Muscle layer of duodenum (tissue), 2 donors: ENCODE measurements around the gene SLF2.

Experiments
- H3K27ac ChIP-seq: one replicate; pipeline ENCODE4 v1.7.0; 2013; ENCODE audit warnings: mild to moderate bottlenecking, low read length
- H3K27me3 ChIP-seq: one replicate; pipeline ENCODE4 v1.7.0; 2013; ENCODE audit warnings: low read depth, mild to moderate bottlenecking, control low read depth, low read length
- H3K36me3 ChIP-seq, 2 donors: one replicate each; pipeline ENCODE4 v1.7.0; 2013; ENCODE audit warnings: low read length in 2 of 2, control low read depth in 1 of 2, mild to moderate bottlenecking in 1 of 2; ENCODE audit not compliant: insufficient read depth in 2 of 2, control insufficient read depth in 1 of 2
- H3K4me1 ChIP-seq, 2 donors: one replicate each; pipeline ENCODE4 v1.7.0; 2013; ENCODE audit warnings: low read length in 2 of 2, mild to moderate bottlenecking in 2 of 2, control low read depth in 1 of 2, moderate library complexity in 1 of 2; ENCODE audit not compliant: insufficient read depth in 2 of 2, control insufficient read depth in 1 of 2
- H3K4me3 ChIP-seq, 2 donors: one replicate each; pipeline ENCODE4 v1.7.0; 2013; ENCODE audit warnings: low read length in 2 of 2, low read depth in 1 of 2, mild to moderate bottlenecking in 1 of 2
- H3K9me3 ChIP-seq, 2 donors: one replicate each; pipeline ENCODE4 v1.7.0; 2013; ENCODE audit warnings: low read length in 2 of 2, control low read depth in 1 of 2, mild to moderate bottlenecking in 1 of 2; ENCODE audit not compliant: control insufficient read depth in 1 of 2
- donor health status: healthy.

SLF2 gene

DNA sequence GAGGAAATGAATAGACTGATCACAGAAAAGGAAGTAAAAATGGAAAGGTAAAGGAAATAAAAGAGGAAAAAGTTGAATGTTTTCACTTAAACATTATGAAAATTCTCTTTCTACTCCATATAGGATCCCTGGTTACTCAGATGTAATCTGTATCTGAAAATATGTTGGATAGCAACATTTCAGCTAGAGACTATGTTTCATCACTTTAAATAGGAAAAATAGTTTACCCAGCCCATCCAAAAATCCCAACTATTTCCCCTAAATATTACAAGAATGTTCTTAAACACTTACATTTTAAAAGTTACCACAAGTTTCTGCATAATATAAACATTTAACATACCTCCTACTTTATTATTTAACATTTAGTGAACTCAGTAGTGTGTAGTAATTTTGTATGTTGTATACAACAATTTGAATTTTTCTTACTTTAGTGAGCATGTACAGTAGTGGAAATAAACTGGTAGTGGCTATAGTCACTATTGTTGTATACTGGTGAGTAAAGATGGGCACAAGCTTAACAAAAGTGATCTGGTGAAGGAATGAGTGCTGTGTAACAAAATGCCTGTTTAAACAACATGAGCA, 27.1 kb downstream of the SLF2 start:
- H3K36me3 ChIP-seq = peaks cover 36 to 71% of the 10 kb centered on the region in 2 donors
- H3K27me3 ChIP-seq = no peaks in the 10 kb centered on the region
- no peaks in the 10 kb centered on the region for H3K4me1 ChIP-seq

GRCh38 chr10:100942229-100942628, 29.5 kb downstream of the SLF2 start:
- H3K9me3 ChIP-seq = no peaks in the 10 kb centered on the region
- H3K4me1 ChIP-seq = no peaks in the 10 kb centered on the region
- H3K27me3 ChIP-seq = no peaks in the 10 kb centered on the region
- no peak overlapping the region for H3K27ac ChIP-seq
- H3K36me3 ChIP-seq = peaks cover 54 to 78% of the 10 kb centered on the region in 2 donors
- H3K4me3 ChIP-seq = no peak overlapping the region

More for the DNA sequence above, 27.1 kb downstream of the SLF2 start:
- Histone ChIP-seq H3K4me3 (no peak overlapping the region), H3K9me3 (no peaks in the 10 kb centered on the region), H3K27ac (no peak overlapping the region)

- no peak overlapping the region for H3K27ac ChIP-seq
- peaks cover 55 to 78% of the 10 kb centered on the region in 2 donors for H3K36me3 ChIP-seq
- no peaks in the 10 kb centered on the region for H3K9me3 ChIP-seq
- no peak overlapping the region for H3K4me3 ChIP-seq
- no peaks in the 10 kb centered on the region for H3K4me1 ChIP-seq
- H3K27me3 ChIP-seq = no peaks in the 10 kb centered on the region
Measured at GRCh38 chr10:100943508-100943907, 30.7 kb downstream of the SLF2 start.

DNA sequence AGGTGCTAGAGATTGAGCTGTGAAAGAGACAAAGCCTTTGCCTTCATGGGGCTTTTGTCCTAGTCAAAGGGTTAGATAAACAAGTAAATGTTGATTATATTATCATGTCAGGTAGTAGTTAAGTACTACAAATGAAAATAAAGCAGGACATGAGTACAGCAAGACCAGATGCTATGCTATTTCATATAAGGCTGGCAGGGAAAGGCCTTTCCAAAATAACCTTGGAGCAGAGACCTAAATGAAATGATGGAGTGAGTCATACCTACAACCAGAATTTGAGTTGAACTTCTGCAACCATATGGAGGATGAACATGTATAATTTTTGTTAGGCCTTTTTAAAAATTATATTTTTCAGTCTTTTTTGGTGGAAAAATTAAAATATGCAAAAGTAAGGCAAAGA, 33.0 kb downstream of the SLF2 start:
- Histone ChIP-seq H3K4me1 (no peaks in the 10 kb centered on the region), H3K36me3 (peaks cover 64 to 85% of the 10 kb centered on the region in 2 donors), H3K9me3 (no peaks in the 10 kb centered on the region), H3K4me3 (no peak overlapping the region), H3K27me3 (no peaks in the 10 kb centered on the region), H3K27ac (no peak overlapping the region)

- no peak overlapping the region for H3K27ac ChIP-seq
- H3K4me1 ChIP-seq = no peaks in the 10 kb centered on the region
- H3K9me3 ChIP-seq = no peaks in the 10 kb centered on the region
- H3K4me3 ChIP-seq = no peak overlapping the region
- no peaks in the 10 kb centered on the region for H3K27me3 ChIP-seq
- H3K36me3 ChIP-seq = peaks cover 57 to 71% of the 10 kb centered on the region in 2 donors
Measured at GRCh38 chr10:100948916-100949315, 36.2 kb downstream of the SLF2 start.

GRCh38 chr10:100960251-100960650, 47.5 kb downstream of the SLF2 start:
- Histone ChIP-seq H3K36me3 (peaks cover 47 to 52% of the 10 kb centered on the region in 2 donors), H3K4me1 (no peaks in the 10 kb centered on the region), H3K4me3 (no peak overlapping the region), H3K27ac (no peak overlapping the region), H3K9me3 (no peaks in the 10 kb centered on the region), H3K27me3 (no peaks in the 10 kb centered on the region)

DNA sequence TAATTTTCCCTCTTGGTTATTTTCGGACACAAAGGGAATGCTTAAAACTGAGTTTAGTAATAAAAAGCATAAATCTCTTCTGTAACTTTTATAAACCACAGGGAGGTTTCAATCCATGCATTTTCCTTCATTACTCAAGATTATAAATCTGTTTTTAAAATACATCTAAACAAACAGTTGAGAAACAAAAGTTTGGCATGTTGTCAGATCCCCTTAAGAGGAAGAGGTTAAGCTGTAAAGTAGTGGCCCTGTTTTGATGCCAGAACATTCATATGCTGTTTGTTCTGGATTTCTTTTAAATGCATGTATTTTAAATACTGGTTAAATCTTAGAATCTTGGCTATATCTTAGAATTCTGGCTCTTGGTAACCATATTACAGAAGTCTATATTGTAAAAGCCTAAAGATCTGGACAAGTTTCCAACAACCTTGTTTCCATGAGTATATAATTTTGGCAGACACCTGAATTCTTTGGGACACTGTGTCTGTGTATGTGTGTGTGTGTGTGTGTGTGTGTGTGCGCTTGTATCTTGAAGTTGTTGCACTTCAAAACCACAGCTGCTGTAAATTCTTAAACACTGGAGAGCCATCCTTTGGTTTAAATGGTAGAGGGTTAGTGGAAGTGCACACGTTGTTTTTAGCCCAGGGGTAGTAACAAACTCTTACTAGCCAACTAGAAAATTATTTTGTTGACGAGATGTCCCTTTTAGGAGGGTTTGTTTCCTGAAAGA, 49.8 kb downstream of the SLF2 start:
- H3K36me3 ChIP-seq = peaks cover 46 to 50% of the 10 kb centered on the region in 2 donors
- no peaks in the 10 kb centered on the region for H3K4me1 ChIP-seq
- H3K4me3 ChIP-seq = no peak overlapping the region
- no peak overlapping the region for H3K27ac ChIP-seq
- no peaks in the 10 kb centered on the region for H3K9me3 ChIP-seq
- H3K27me3 ChIP-seq = no peaks in the 10 kb centered on the region

GRCh38 chr10:100963826-100964225, 51.1 kb downstream of the SLF2 start:
- Histone ChIP-seq H3K4me1 (peaks cover 0 to 5% of the 10 kb centered on the region in 2 donors), H3K27me3 (no peaks in the 10 kb centered on the region), H3K36me3 (peaks cover 42 to 44% of the 10 kb centered on the region in 2 donors), H3K9me3 (no peaks in the 10 kb centered on the region), H3K27ac (no peak overlapping the region), H3K4me3 (no peak overlapping the region)

DNA sequence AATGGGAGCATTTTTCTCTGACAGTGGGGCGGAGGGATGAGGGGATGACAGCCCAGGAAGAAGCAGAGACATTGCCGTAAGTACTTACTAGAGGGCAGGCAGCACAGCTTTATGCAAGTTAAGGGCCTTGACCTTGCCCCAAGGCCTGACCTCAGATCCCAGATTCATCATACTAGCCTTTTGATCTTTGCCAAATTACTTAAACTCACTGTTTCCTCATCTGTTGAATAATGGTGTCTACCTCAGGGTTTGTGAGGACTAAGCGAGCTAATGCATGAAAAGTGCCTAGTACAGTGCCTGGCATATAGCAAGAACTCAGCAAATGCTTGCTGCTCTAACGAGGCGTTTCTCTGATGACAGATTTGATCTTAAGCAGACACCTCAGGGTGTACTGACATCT, 53.1 kb downstream of the SLF2 start:
- peaks cover 0 to 8% of the 10 kb centered on the region in 2 donors for H3K4me1 ChIP-seq
- H3K27ac ChIP-seq = no peak overlapping the region
- H3K9me3 ChIP-seq = no peaks in the 10 kb centered on the region
- H3K36me3 ChIP-seq = peaks cover 27 to 30% of the 10 kb centered on the region in 2 donors
- no peak overlapping the region for H3K4me3 ChIP-seq
- H3K27me3 ChIP-seq = no peaks in the 10 kb centered on the region

GRCh38 chr10:100966887-100967286, 54.1 kb downstream of the SLF2 start:
- Histone ChIP-seq H3K4me3 (no peak overlapping the region), H3K36me3 (peaks cover 24 to 28% of the 10 kb centered on the region in 2 donors), H3K27ac (no peak overlapping the region)

GRCh38 chr10:100967332-100967731, 54.6 kb downstream of the SLF2 start:
- H3K27ac ChIP-seq = no peak overlapping the region
- H3K4me3 ChIP-seq = no peak overlapping the region
- H3K36me3 ChIP-seq = peaks cover 20 to 23% of the 10 kb centered on the region in 2 donors
- H3K27me3 ChIP-seq = no peaks in the 10 kb centered on the region
- H3K9me3 ChIP-seq = no peaks in the 10 kb centered on the region
- peaks cover 0 to 8% of the 10 kb centered on the region in 2 donors for H3K4me1 ChIP-seq

More at GRCh38 chr10:100966887-100967286, 54.1 kb downstream of the SLF2 start:
- Histone ChIP-seq H3K27me3 (no peaks in the 10 kb centered on the region), H3K4me1 (peaks cover 0 to 8% of the 10 kb centered on the region in 2 donors), H3K9me3 (no peaks in the 10 kb centered on the region)
